ENCODE results near the gene SPRN. TPM values are rescaled to one million over a fixed set of nuclear protein-coding genes. Genes with fewer than 3 reads are reported as not detected.
"Not testable (repeated sequence)": the region's sequence is repeated elsewhere in the genome, so short reads cannot be mapped to it uniquely, and the experiment has no call there.

The SPRN gene
- total RNA-seq, 1 experiment from 2014 or later = not detected

- DNase-seq; H3F3A ChIP-seq (ENCODE audit: insufficient read depth, low read depth); H2AFZ ChIP-seq; POLR2A ChIA-PET (ENCODE audit: unreplicated experiment); H3K9me2 ChIP-seq (ENCODE audit: insufficient read depth); H4K20me1 ChIP-seq (ENCODE audit: insufficient read depth); H3K4me3 ChIP-seq; BruUV-seq (replicated peaks); H3K27ac ChIP-seq; H3K4me2 ChIP-seq; intact Hi-C loops (cut with micrococcal nuclease; ENCODE audit: unreplicated experiment); H3K4me1 ChIP-seq (replicated peaks; ENCODE audit: insufficient read depth); H3K36me3 ChIP-seq (ENCODE audit: low read depth); H3K27me3 ChIP-seq (ENCODE audit: insufficient read depth, low read depth); CTCF ChIA-PET; H3K79me2 ChIP-seq (ENCODE audit: low read depth); H3K9me3 ChIP-seq (ENCODE audit: insufficient read depth, low read depth): not testable (repeated sequence)
These were observed 7.6 kb upstream of the SPRN start for GRCh38 chr10:133431888-133432613.

GRCh38 chr10:133429571-133429970 is 5.1 kb upstream of the SPRN start:
- H3K27me3 ChIP-seq (ENCODE audit: insufficient read depth, low read depth); H3K9me2 ChIP-seq (ENCODE audit: insufficient read depth); POLR2A ChIA-PET (ENCODE audit: unreplicated experiment); H3K27ac ChIP-seq; H3K79me2 ChIP-seq (ENCODE audit: low read depth); DNase-seq; H3K4me2 ChIP-seq; CTCF ChIA-PET; BruUV-seq (replicated peaks); H2AFZ ChIP-seq; H3K36me3 ChIP-seq (ENCODE audit: low read depth); H3K4me1 ChIP-seq (replicated peaks; ENCODE audit: insufficient read depth); H4K20me1 ChIP-seq (ENCODE audit: insufficient read depth); H3K9me3 ChIP-seq (ENCODE audit: insufficient read depth, low read depth); H3K4me3 ChIP-seq; intact Hi-C loops (cut with micrococcal nuclease; ENCODE audit: unreplicated experiment); H3F3A ChIP-seq (ENCODE audit: insufficient read depth, low read depth): not testable (repeated sequence)

GRCh38 chr10:133424102-133424501 is 323 bp downstream of the SPRN start:
- H3K9me2 ChIP-seq (ENCODE audit: insufficient read depth); H3K27me3 ChIP-seq (ENCODE audit: insufficient read depth, low read depth); H3K4me2 ChIP-seq; H3K4me1 ChIP-seq (replicated peaks; ENCODE audit: insufficient read depth); POLR2A ChIA-PET (ENCODE audit: unreplicated experiment); CTCF ChIA-PET; H3K79me2 ChIP-seq (ENCODE audit: low read depth); H3F3A ChIP-seq (ENCODE audit: insufficient read depth, low read depth); H3K36me3 ChIP-seq (ENCODE audit: low read depth); H3K9me3 ChIP-seq (ENCODE audit: insufficient read depth, low read depth); H3K4me3 ChIP-seq; BruUV-seq (replicated peaks); DNase-seq; H4K20me1 ChIP-seq (ENCODE audit: insufficient read depth); H3K27ac ChIP-seq; intact Hi-C loops (cut with micrococcal nuclease; ENCODE audit: unreplicated experiment); H2AFZ ChIP-seq: not testable (repeated sequence)

- no peak overlapping the region for H3K4me2 ChIP-seq
- no peaks in the 10 kb centered on the region for H4K20me1 ChIP-seq (ENCODE audit: insufficient read depth)
- no peaks in the 10 kb centered on the region for H3K9me3 ChIP-seq (ENCODE audit: insufficient read depth, low read depth)
- no peak overlapping the region for H3K4me3 ChIP-seq
- H3K36me3 ChIP-seq (ENCODE audit: low read depth) = no peaks in the 10 kb centered on the region
- H3K27me3 ChIP-seq (ENCODE audit: insufficient read depth, low read depth) = no peaks in the 10 kb centered on the region
- no peaks in the 10 kb centered on the region for H3F3A ChIP-seq (ENCODE audit: insufficient read depth, low read depth)
- POLR2A ChIA-PET (ENCODE audit: unreplicated experiment) = no interaction called here
- no peak for TF ChIP-seq CTCF (conservative IDR thresholded peaks at IDR 0.05)
- TF ChIP-seq EZH2 (IDR thresholded peaks at IDR 0.05; ENCODE audit: low read depth) = no peak
- no peak overlapping the region for H3K27ac ChIP-seq
- H3K9me2 ChIP-seq (ENCODE audit: insufficient read depth) = no peaks in the 10 kb centered on the region
- H2AFZ ChIP-seq = no peak overlapping the region
- H3K4me1 ChIP-seq (replicated peaks; ENCODE audit: insufficient read depth) = no peaks in the 10 kb centered on the region
- DNase-seq = no peak
- no TSS peak for BruUV-seq (replicated peaks)
- CTCF ChIA-PET = interaction anchor here (0.6 kb wide), 1 partner anchor 377 kb away, joined by 3 read pairs; no protein-coding TSS in a partner anchor
- H3K79me2 ChIP-seq (ENCODE audit: low read depth) = no peaks in the 10 kb centered on the region
- intact Hi-C loops (cut with micrococcal nuclease; ENCODE audit: unreplicated experiment) = no loop called here
These were observed 1.3 kb downstream of the SPRN start for GRCh38 chr10:133422807-133423771.

Data from PC-9 (cell line).